HL-60 (cell line): ENCODE data around the gene RASAL1.

ENCODE experiments used
- DNase-seq, 2 experiments: peaks; one replicate each; pipeline ENCODE4 v3.0.0-alpha.2; 2010 to 2020; ENCODE audit warnings: low read depth in 1 of 2, low spot score in 1 of 2
- H3K27ac ChIP-seq: fragments of 250-450 bp; sonication (Bioruptor Pico); replicated peaks from 2 replicates; pipeline ENCODE4 v1.5.1; 2020; ENCODE audit warnings: mild to moderate bottlenecking, moderate library complexity
- H3K27me3 ChIP-seq: fragments of 250-450 bp; sonication (Bioruptor Pico); 2 replicates; pipeline ENCODE4 v1.5.1; 2021; ENCODE audit warnings: mild to moderate bottlenecking, moderate library complexity; ENCODE audit not compliant: insufficient read depth, poor library complexity, severe bottlenecking
- H3K4me3 ChIP-seq: replicated peaks from 2 replicates; pipeline ENCODE4 v1.5.1; 2011; ENCODE audit warnings: mild to moderate bottlenecking, control low read depth, low read length; ENCODE audit not compliant: insufficient read depth
- GABPA ChIP-seq: IDR thresholded peaks from 2 replicates; pipeline ENCODE4 v1.6.1; 2012; ENCODE audit warnings: low read depth
- POLR2AphosphoS5 ChIP-seq: IDR thresholded peaks from 2 replicates; pipeline ENCODE4 v1.6.1; 2012; ENCODE audit warnings: low read depth
- REST ChIP-seq: IDR thresholded peaks from 2 replicates; pipeline ENCODE4 v1.6.1; 2012; ENCODE audit warnings: low read depth; ENCODE audit not compliant: insufficient replicate concordance
- SPI1 ChIP-seq: IDR thresholded peaks from 2 replicates; pipeline ENCODE4 v1.6.1; 2012; ENCODE audit warnings: low read depth, mild to moderate bottlenecking, borderline replicate concordance
- TF ChIP-seq, protein P1 (sequence below): IDR thresholded peaks from one replicate; pipeline ENCODE4 v1.5.1; 2011; ENCODE audit warnings: low read length, control low read depth, inconsistent platforms; ENCODE audit not compliant: insufficient read depth

Gene RASAL1

GRCh38 chr12:113165521-113166450 is 30.2 kb upstream of the RASAL1 start:
- Histone ChIP-seq H3K27ac (no peak overlapping the region), H3K4me3 (no peak overlapping the region), H3K27me3 (no peaks in the 10 kb centered on the region)
- no peak for TF ChIP-seq SPI1
- no peak for TF ChIP-seq POLR2AphosphoS5
- no peak for TF ChIP-seq GABPA
- TF ChIP-seq, protein P1, sequence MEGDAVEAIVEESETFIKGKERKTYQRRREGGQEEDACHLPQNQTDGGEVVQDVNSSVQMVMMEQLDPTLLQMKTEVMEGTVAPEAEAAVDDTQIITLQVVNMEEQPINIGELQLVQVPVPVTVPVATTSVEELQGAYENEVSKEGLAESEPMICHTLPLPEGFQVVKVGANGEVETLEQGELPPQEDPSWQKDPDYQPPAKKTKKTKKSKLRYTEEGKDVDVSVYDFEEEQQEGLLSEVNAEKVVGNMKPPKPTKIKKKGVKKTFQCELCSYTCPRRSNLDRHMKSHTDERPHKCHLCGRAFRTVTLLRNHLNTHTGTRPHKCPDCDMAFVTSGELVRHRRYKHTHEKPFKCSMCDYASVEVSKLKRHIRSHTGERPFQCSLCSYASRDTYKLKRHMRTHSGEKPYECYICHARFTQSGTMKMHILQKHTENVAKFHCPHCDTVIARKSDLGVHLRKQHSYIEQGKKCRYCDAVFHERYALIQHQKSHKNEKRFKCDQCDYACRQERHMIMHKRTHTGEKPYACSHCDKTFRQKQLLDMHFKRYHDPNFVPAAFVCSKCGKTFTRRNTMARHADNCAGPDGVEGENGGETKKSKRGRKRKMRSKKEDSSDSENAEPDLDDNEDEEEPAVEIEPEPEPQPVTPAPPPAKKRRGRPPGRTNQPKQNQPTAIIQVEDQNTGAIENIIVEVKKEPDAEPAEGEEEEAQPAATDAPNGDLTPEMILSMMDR: no peak
- no peak for TF ChIP-seq REST
- no peak for DNase-seq

DNA sequence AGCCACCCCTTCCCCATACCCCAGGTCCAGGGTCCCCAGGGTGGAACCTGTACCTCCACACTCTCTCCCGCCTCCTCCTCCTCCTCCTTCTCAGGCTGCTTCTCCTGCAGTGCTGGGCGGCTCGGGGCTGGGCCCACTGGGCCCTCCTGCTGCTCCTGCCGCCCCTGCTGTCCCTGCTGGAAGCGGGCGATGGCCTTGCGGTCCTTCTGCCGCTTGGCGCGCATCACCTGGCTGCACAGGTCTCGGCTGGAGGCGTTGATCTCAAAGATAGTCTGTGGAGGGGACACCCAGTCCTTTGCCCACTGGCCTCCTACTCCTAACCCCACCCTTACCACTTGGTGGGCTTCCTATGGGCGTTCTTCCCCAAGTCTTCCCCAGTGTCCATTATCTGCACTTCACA is 28.5 kb upstream of the RASAL1 start:
- no peaks in the 10 kb centered on the region for H3K27me3 ChIP-seq
- no peak for DNase-seq
- H3K27ac ChIP-seq: no peak overlapping the region

DNA sequence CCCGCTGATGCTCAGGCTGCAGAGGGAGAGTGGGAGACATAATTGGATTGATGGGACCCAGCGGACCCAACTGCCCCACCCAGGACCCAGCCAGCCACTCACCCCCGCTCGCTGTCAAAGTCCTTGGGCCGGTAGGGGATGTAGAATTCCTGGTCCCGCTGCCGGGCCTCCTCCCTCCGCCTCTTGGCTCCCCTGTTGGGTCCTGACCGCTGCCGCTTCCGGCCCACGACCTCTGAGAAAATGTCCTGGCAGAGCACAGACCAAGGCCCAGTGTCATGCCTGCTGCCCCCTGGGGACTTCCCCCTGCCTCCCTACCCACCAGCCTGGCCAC is 27.4 kb upstream of the RASAL1 start:
- no peak overlapping the region for H3K27ac ChIP-seq
- no peak for DNase-seq
- TF ChIP-seq SPI1 (no peak), REST (no peak), GABPA (no peak), POLR2AphosphoS5 (no peak)
- TF ChIP-seq, protein P1: no peak
- H3K4me3 ChIP-seq: no peak overlapping the region
- no peaks in the 10 kb centered on the region for H3K27me3 ChIP-seq

More for the DNA sequence above, 28.5 kb upstream of the RASAL1 start:
- no peak for TF ChIP-seq REST
- no peak overlapping the region for H3K4me3 ChIP-seq
